GM20431 (cell line): ENCODE measurements around the gene MEAK7.

Source experiments
- in situ Hi-C: fragments of 300-500 bp; cut with MseI, MboI; formaldehyde crosslinking; loops from one replicate; pipeline ENCODE4 v1.15.0; 2020; ENCODE audit warnings: low sequenced_read_pairs; ENCODE audit not compliant: unreplicated experiment

The MEAK7 gene

GRCh38 chr16:84498859-84499620 lies 5.4 kb downstream of the MEAK7 start:
- in situ Hi-C loops = loop anchor here (25.0 kb wide), 1 partner anchor 512 kb away; no protein-coding TSS in a partner anchor

GRCh38 chr16:84498223-84498610 lies 6.2 kb downstream of the MEAK7 start:
- in situ Hi-C loops = loop anchor here (25.0 kb wide), 1 partner anchor 511 kb away; no protein-coding TSS in a partner anchor

GRCh38 chr16:84497418-84498222 lies 6.8 kb downstream of the MEAK7 start:
- in situ Hi-C loops = loop anchor here (25.0 kb wide), 1 partner anchor 510 kb away; no protein-coding TSS in a partner anchor

- in situ Hi-C loops = loop anchor here (25.0 kb wide), 1 partner anchor 510 kb away; no protein-coding TSS in a partner anchor
These were observed 7.5 kb downstream of the MEAK7 start for GRCh38 chr16:84496991-84497390.

GRCh38 chr16:84495506-84495905 lies 9.0 kb downstream of the MEAK7 start:
- in situ Hi-C loops = loop anchor here (25.0 kb wide), 1 partner anchor 508 kb away; no protein-coding TSS in a partner anchor

- in situ Hi-C loops = loop anchor here (25.0 kb wide), 1 partner anchor 502 kb away; no protein-coding TSS in a partner anchor
These were observed 15.3 kb downstream of the MEAK7 start for GRCh38 chr16:84489131-84489530.

GRCh38 chr16:84487358-84487757 lies 17.1 kb downstream of the MEAK7 start:
- in situ Hi-C loops = loop anchor here (25.0 kb wide), 1 partner anchor 500 kb away; no protein-coding TSS in a partner anchor

- in situ Hi-C loops = loop anchor here (25.0 kb wide), 1 partner anchor 499 kb away; no protein-coding TSS in a partner anchor
These were observed 17.8 kb downstream of the MEAK7 start for GRCh38 chr16:84486551-84487235.

- in situ Hi-C loops = loop anchor here (25.0 kb wide), 1 partner anchor 499 kb away; no protein-coding TSS in a partner anchor
These were observed 18.3 kb downstream of the MEAK7 start for GRCh38 chr16:84486126-84486525.

GRCh38 chr16:84485255-84486010 lies 19.0 kb downstream of the MEAK7 start:
- in situ Hi-C loops = loop anchor here (25.0 kb wide), 1 partner anchor 498 kb away; no protein-coding TSS in a partner anchor

- in situ Hi-C loops = loop anchor here (25.0 kb wide), 1 partner anchor 497 kb away; no protein-coding TSS in a partner anchor
These were observed 19.7 kb downstream of the MEAK7 start for GRCh38 chr16:84484579-84485254.

- in situ Hi-C loops = loop anchor here (25.0 kb wide), 1 partner anchor 497 kb away; no protein-coding TSS in a partner anchor
These were observed 20.4 kb downstream of the MEAK7 start for GRCh38 chr16:84483882-84484565.

- in situ Hi-C loops = loop anchor here (25.0 kb wide), 1 partner anchor 496 kb away; no protein-coding TSS in a partner anchor
These were observed 21.2 kb downstream of the MEAK7 start for GRCh38 chr16:84482951-84483881.

GRCh38 chr16:84482001-84482891 lies 22.2 kb downstream of the MEAK7 start:
- in situ Hi-C loops = loop anchor here (25.0 kb wide), 1 partner anchor 495 kb away; no protein-coding TSS in a partner anchor

GRCh38 chr16:84481051-84481735 lies 23.3 kb downstream of the MEAK7 start:
- in situ Hi-C loops = loop anchor here (25.0 kb wide), 1 partner anchor 494 kb away; no protein-coding TSS in a partner anchor
